ENCODE results near the gene MRC2.

DNA sequence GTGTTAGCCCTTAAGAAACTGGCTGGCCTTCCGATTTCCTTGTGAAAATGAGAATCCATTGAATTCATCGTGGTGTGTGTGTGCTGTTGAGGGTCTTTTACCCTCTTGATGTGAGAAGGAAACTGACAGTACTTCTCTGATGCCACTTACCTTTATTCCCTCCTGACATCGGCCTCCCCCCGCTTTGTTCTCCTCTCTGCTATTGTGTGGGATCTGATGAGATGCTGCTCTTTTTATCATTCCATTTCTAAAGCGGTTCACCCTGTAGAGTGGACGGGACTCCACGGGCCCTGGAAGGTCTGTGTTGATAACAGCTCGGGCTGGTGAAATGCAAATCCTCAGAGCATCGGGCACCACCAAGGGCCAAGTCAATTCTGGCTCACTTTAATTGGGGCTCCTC lies 110.8 kb downstream of the MRC2 start:
- TF ChIP-seq POLR2A (IDR thresholded peaks at IDR 0.05), result no peak
- TF ChIP-seq, protein P1, sequence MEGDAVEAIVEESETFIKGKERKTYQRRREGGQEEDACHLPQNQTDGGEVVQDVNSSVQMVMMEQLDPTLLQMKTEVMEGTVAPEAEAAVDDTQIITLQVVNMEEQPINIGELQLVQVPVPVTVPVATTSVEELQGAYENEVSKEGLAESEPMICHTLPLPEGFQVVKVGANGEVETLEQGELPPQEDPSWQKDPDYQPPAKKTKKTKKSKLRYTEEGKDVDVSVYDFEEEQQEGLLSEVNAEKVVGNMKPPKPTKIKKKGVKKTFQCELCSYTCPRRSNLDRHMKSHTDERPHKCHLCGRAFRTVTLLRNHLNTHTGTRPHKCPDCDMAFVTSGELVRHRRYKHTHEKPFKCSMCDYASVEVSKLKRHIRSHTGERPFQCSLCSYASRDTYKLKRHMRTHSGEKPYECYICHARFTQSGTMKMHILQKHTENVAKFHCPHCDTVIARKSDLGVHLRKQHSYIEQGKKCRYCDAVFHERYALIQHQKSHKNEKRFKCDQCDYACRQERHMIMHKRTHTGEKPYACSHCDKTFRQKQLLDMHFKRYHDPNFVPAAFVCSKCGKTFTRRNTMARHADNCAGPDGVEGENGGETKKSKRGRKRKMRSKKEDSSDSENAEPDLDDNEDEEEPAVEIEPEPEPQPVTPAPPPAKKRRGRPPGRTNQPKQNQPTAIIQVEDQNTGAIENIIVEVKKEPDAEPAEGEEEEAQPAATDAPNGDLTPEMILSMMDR (IDR thresholded peaks at IDR 0.05), result no peak
- TF ChIP-seq EP300 (IDR thresholded peaks at IDR 0.05), result no peak
